Measurements from ENCODE around the gene RAPGEF1. TPM values are rescaled to one million over a fixed set of nuclear protein-coding genes. Genes with fewer than 3 reads are reported as not detected.
"Not testable (repeated sequence)": the region's sequence is repeated elsewhere in the genome, so short reads cannot be mapped to it uniquely, and the experiment has no call there.

The RAPGEF1 gene
- total and polyA plus RNA-seq, 11 donors, result 50.6 to 161 (median 115) TPM

- no peak for TF ChIP-seq POLR2A (IDR thresholded peaks at IDR 0.05)
- no peak for TF ChIP-seq CTCF (IDR thresholded peaks at IDR 0.05)
- no peak for ATAC-seq
- Histone ChIP-seq H3K4me3 (peak overlapping the region in 8 of 12 donors; percentile 1 to 43 (median 17)), H3K4me1 (peaks cover 14 to 96% (median 56%) of the 10 kb centered on the region in 12 donors), H3K27me3 (no peaks in the 10 kb centered on the region), H3K9me3 (no peaks in the 10 kb centered on the region), H3K36me3 (no peaks in the 10 kb centered on the region), H3K27ac (peak overlapping the region in 11 of 12 donors; percentile 15 to 93 (median 68))
- no peak for DNase-seq
- intact Hi-C loops (cut with DNase I), result loop anchor here in 1 of 10 donors (5.0 kb wide), 1 partner anchor 75 kb away; no protein-coding TSS in a partner anchor
- 39 to 71% (median 56%) methylated on average over 11 of the region's 11 CpGs for WGBS, 4 donors
Observed at GRCh38 chr9:131682261-131682660, 57.6 kb downstream of the RAPGEF1 start.

GRCh38 chr9:131681826-131682225 is 58.0 kb downstream of the RAPGEF1 start:
- WGBS, 4 donors, result 44 to 67% (median 57%) methylated on average over 10 of the region's 10 CpGs
- intact Hi-C loops (cut with DNase I), result loop anchor here in 1 of 10 donors (5.0 kb wide), 1 partner anchor 75 kb away; no protein-coding TSS in a partner anchor
- not testable (repeated sequence) for H3K9me3 ChIP-seq, ATAC-seq, H3K27me3 ChIP-seq, DNase-seq, H3K36me3 ChIP-seq
- Histone ChIP-seq H3K27ac (peak overlapping the region in 11 of 12 donors; percentile 15 to 93 (median 68)), H3K4me3 (peak overlapping the region in 8 of 12 donors; percentile 1 to 43 (median 17)), H3K4me1 (peaks cover 14 to 97% (median 58%) of the 10 kb centered on the region in 12 donors)

- intact Hi-C loops (cut with DNase I), result loop anchor here in 1 of 10 donors (5.0 kb wide), 1 partner anchor 74 kb away; no protein-coding TSS in a partner anchor
- H3K36me3 ChIP-seq, H3K4me3 ChIP-seq, DNase-seq, ATAC-seq, H3K9me3 ChIP-seq, H3K27me3 ChIP-seq: not testable (repeated sequence)
- peak overlapping the region in 6 of 12 donors; percentile 5 to 93 (median 79) for H3K27ac ChIP-seq
- WGBS, 4 donors, result 75 to 88% (median 78%) methylated on average over 5 of the region's 5 CpGs
- peaks cover 20 to 97% (median 62%) of the 10 kb centered on the region in 12 donors for H3K4me1 ChIP-seq
Observed at GRCh38 chr9:131681108-131681507, 58.8 kb downstream of the RAPGEF1 start.

GRCh38 chr9:131679261-131680020 is 60.4 kb downstream of the RAPGEF1 start:
- Histone ChIP-seq H3K27ac (peak overlapping the region; percentile 67 to 93 (median 86)), H3K4me1 (peaks cover 26 to 100% (median 72%) of the 10 kb centered on the region in 12 donors), H3K36me3 (no peaks in the 10 kb centered on the region), H3K9me3 (no peaks in the 10 kb centered on the region), H3K4me3 (no peak overlapping the region), H3K27me3 (no peaks in the 10 kb centered on the region)
- no peak for ATAC-seq
- no peak for DNase-seq
- intact Hi-C loops (cut with DNase I), result loop anchor here in 7 of 10 donors (2.0 to 10.0 kb wide), 7 partner anchors 13 to 72 kb away; no protein-coding TSS in a partner anchor
- TF ChIP-seq POLR2A (IDR thresholded peaks at IDR 0.05) (no peak), CTCF (IDR thresholded peaks at IDR 0.05) (no peak)
- 82 to 90% (median 87%) methylated on average over 12 of the region's 12 CpGs for WGBS, 4 donors

GRCh38 chr9:131678499-131679111 is 61.3 kb downstream of the RAPGEF1 start:
- TF ChIP-seq CTCF (IDR thresholded peaks at IDR 0.05) (no peak), POLR2A (IDR thresholded peaks at IDR 0.05) (peak in 1 of 2 donors; percentile 53)
- ATAC-seq (peak; percentile 86 to 98 (median 95)), DNase-seq (peak; percentile 71 to 91 (median 84))
- intact Hi-C loops (cut with DNase I), result loop anchor here in 7 of 10 donors (2.0 to 10.0 kb wide), 6 partner anchors 14 to 61 kb away; no protein-coding TSS in a partner anchor
- Histone ChIP-seq H3K27me3 (no peaks in the 10 kb centered on the region), H3K9me3 (no peaks in the 10 kb centered on the region), H3K4me3 (peak overlapping the region in 1 of 12 donors; percentile 21), H3K4me1 (peaks cover 30 to 100% (median 81%) of the 10 kb centered on the region in 12 donors), H3K27ac (peak overlapping the region; percentile 67 to 93 (median 86)), H3K36me3 (no peaks in the 10 kb centered on the region)
- 13 to 17% (median 15%) methylated on average over 5 of the region's 5 CpGs for WGBS, 4 donors
